KMS-11 (cell line): Measurements from ENCODE around the gene SYTL1.

Source experiments
- H2AFZ ChIP-seq: fragments of 200-600 bp; sonication (generic); 2 replicates; pipeline ENCODE4 v1.6.1; 2016; ENCODE audit warnings: antibody characterized with exemption, mixed run types, low read depth
- H3K27ac ChIP-seq: fragments of 200-600 bp; sonication (generic); 2 replicates; pipeline ENCODE4 v1.6.1; 2016; ENCODE audit warnings: mild to moderate bottlenecking, mixed run types
- H3K27me3 ChIP-seq: fragments of 200-600 bp; sonication (generic); 2 replicates; pipeline ENCODE4 v1.6.1; 2017; ENCODE audit warnings: mild to moderate bottlenecking, low read depth, mixed run types, moderate library complexity; ENCODE audit not compliant: insufficient read depth
- H3K36me3 ChIP-seq: fragments of 200-600 bp; sonication (generic); 2 replicates; pipeline ENCODE4 v1.6.1; 2017; ENCODE audit warnings: mild to moderate bottlenecking, mixed run types; ENCODE audit not compliant: insufficient read depth
- H3K4me1 ChIP-seq: fragments of 200-600 bp; sonication (generic); 2 replicates; pipeline ENCODE4 v1.6.1; 2016; ENCODE audit warnings: mild to moderate bottlenecking, low read depth, mixed run types; ENCODE audit not compliant: poor library complexity, severe bottlenecking
- H3K4me2 ChIP-seq: fragments of 200-600 bp; sonication (generic); 2 replicates; pipeline ENCODE4 v1.7.0; 2016; ENCODE audit warnings: mild to moderate bottlenecking, mixed run types
- H3K4me3 ChIP-seq: fragments of 200-600 bp; sonication (generic); IDR thresholded peaks from 2 replicates; pipeline ENCODE4 v1.6.1; 2017; ENCODE audit warnings: low read depth, low read length, mixed read lengths; ENCODE audit not compliant: insufficient read depth
- H3K79me2 ChIP-seq: fragments of 200-600 bp; sonication (generic); 2 replicates; pipeline ENCODE4 v1.6.1; 2016; ENCODE audit warnings: low read depth, mixed run types; ENCODE audit not compliant: insufficient read depth
- H3K9ac ChIP-seq: fragments of 200-600 bp; sonication (generic); 2 replicates; pipeline ENCODE4 v1.6.1; 2016; ENCODE audit warnings: mild to moderate bottlenecking, mixed run types
- H4K20me1 ChIP-seq: fragments of 200-600 bp; sonication (generic); 2 replicates; pipeline ENCODE4 v1.6.1; 2016; ENCODE audit warnings: mild to moderate bottlenecking, mixed run types; ENCODE audit not compliant: insufficient read depth
- TF ChIP-seq, protein P1 (sequence below): fragments of 200-600 bp; sonication (generic); conservative IDR thresholded peaks from 2 replicates; pipeline ENCODE4 v1.6.1; 2017; ENCODE audit warnings: low read depth, mild to moderate bottlenecking, antibody characterized with exemption, low read length, moderate library complexity, mixed read lengths

The SYTL1 gene

DNA sequence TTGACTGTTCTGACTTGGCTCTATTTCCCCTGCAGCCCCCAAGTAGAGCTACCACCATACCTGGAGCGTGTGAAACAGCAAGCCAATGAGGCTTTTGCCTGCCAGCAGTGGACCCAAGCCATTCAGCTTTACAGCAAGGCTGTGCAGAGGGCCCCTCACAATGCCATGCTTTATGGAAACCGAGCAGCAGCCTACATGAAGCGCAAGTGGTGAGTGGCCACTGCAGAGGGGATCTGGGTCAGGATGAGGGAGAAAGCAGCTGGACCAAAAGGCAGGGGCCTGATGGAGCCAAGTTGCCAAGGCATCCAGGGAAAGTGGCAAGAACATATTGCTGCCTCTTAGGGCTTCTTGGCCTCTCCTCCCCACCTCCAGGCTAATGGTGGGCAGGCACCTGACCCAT, 43.9 kb upstream of the SYTL1 start:
- Histone ChIP-seq H3K36me3 (no peaks in the 10 kb centered on the region), H3K4me2 (no peak overlapping the region), H3K27me3 (no peaks in the 10 kb centered on the region), H3K79me2 (no peaks in the 10 kb centered on the region), H3K9ac (no peak overlapping the region), H2AFZ (no peak overlapping the region), H4K20me1 (no peaks in the 10 kb centered on the region), H3K4me3 (no peak overlapping the region), H3K27ac (no peak overlapping the region), H3K4me1 (no peaks in the 10 kb centered on the region)
- TF ChIP-seq, protein P1, sequence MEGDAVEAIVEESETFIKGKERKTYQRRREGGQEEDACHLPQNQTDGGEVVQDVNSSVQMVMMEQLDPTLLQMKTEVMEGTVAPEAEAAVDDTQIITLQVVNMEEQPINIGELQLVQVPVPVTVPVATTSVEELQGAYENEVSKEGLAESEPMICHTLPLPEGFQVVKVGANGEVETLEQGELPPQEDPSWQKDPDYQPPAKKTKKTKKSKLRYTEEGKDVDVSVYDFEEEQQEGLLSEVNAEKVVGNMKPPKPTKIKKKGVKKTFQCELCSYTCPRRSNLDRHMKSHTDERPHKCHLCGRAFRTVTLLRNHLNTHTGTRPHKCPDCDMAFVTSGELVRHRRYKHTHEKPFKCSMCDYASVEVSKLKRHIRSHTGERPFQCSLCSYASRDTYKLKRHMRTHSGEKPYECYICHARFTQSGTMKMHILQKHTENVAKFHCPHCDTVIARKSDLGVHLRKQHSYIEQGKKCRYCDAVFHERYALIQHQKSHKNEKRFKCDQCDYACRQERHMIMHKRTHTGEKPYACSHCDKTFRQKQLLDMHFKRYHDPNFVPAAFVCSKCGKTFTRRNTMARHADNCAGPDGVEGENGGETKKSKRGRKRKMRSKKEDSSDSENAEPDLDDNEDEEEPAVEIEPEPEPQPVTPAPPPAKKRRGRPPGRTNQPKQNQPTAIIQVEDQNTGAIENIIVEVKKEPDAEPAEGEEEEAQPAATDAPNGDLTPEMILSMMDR, result no peak

DNA sequence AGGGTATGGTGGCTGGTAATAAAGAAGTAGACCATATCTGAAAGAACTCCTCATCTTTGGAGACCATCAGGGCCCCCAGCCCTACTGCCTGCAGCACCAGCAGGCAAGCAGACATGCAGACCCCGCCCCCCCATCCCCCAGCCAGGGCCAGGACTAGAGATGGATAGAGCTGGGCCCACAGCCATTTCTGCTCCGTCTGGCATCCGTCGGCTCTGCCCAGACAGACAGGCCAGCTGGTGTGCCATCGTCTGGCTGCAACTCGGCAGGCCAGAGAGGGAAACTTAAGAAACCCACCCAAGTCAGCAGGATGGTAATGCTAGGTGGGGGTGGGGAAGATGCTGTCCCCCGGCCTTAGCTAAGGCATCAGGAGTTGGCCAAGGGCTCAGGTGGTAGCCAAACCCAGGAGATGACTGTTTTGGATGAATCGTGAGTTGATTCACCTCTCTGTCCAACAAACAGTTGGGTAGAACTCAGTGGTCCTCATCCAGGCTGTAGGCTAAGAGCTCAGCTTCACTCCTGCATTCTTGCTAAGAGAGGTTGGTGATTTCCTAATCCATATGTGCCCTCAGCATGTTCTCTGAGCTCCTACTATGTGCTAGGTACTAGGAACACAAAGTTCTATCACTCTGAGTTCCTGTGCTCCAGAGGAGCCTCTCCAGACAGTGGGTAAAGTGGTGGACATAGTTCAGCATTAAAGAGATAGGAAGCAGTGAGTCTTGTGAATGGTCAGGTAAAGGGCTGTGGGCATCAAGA, 43.0 kb upstream of the SYTL1 start:
- Histone ChIP-seq H3K9ac (no peak overlapping the region), H3K27me3 (no peaks in the 10 kb centered on the region), H3K4me3 (no peak overlapping the region), H2AFZ (no peak overlapping the region), H3K27ac (no peak overlapping the region), H3K4me1 (no peaks in the 10 kb centered on the region), H3K79me2 (no peaks in the 10 kb centered on the region), H3K4me2 (no peak overlapping the region), H3K36me3 (no peaks in the 10 kb centered on the region), H4K20me1 (no peaks in the 10 kb centered on the region)
- TF ChIP-seq, protein P1, result no peak

DNA sequence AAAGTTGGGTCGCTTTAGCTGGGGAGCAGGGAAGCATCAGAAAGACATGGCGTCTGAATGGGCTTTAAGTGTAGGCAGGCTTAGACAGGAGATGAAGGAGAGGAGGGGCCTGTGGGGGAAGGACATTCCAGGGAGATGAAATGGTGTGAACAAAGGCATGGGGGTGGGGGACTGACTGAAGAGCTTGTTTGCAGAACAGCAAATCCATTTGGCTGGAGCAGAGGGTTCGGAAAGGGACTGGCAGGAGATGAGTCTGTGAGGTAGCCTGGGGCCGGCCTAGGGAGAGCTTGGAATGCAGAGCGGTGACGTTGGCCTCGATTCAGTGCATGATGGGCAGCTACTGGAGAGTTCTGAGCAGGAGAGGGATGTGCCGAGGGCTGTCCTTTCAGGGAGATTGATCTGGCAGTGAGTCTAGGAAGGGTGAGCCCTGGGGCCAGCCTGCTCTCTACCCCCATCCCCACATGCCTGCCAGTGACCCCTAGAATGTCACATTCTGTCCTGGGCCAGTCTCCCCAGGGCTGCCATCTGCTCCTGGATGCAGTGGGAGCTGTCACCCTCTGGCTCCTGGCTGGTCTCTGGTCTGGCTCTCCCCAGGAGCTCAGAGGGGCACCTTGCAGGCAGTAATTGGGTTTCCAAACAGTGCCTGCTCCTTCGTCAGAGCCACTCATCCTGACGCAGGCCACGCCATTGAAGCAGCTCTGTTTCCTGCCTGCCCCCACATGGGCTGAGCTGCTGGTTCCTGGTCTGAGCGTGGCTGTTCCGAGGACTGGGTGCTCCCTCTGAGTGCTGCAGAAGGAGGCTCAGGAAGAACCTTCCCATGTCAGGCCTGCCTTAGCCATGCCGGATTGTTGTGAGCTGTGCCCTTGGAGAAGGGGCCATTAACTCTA, 42.2 kb upstream of the SYTL1 start:
- TF ChIP-seq, protein P1, result no peak
- Histone ChIP-seq H3K4me3 (no peak overlapping the region), H2AFZ (no peak overlapping the region), H3K27me3 (no peaks in the 10 kb centered on the region), H3K79me2 (no peaks in the 10 kb centered on the region), H4K20me1 (no peaks in the 10 kb centered on the region), H3K27ac (no peak overlapping the region), H3K36me3 (no peaks in the 10 kb centered on the region), H3K4me2 (no peak overlapping the region), H3K9ac (no peak overlapping the region), H3K4me1 (no peaks in the 10 kb centered on the region)

DNA sequence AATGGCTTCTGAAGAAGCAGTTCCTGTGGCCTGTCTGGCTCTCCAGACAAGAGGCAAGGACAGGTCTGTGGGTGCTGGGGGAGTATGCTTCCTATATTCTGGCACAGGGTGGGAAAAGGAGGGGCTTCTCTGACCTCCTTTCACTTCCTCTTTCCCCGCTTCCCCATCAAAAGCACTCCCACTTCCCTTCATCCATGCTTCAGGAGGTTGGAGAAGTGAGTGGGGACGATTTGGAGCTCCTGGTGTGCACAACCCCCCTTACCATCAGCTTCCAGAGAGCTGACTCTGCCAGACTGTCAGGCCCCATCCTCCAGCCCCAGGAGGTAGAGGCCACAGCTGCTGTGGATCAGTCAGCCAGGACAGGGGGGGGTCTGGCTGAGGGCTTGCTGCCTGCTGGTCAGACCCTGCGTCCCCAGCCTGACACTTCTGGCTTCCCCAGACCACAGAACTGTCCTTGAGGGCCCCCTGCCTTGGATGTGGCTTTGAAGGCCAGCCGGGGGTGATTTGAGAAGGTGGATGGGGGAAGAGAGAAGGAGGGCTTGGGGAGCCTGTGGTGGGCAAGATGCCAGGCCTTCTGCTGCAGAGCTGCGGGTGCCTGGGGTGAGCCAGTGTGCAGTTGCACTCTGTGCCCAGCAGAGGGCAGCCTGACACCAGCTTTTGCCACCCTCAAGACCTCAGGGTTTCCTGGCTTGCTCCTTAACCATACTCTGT, 41.3 kb upstream of the SYTL1 start:
- H3K4me2 ChIP-seq, result no peak overlapping the region
- no peak overlapping the region for H3K27ac ChIP-seq
- H3K4me1 ChIP-seq, result no peaks in the 10 kb centered on the region
- H4K20me1 ChIP-seq, result no peaks in the 10 kb centered on the region
- no peaks in the 10 kb centered on the region for H3K36me3 ChIP-seq
- H3K4me3 ChIP-seq, result no peak overlapping the region
- no peaks in the 10 kb centered on the region for H3K79me2 ChIP-seq
- no peaks in the 10 kb centered on the region for H3K27me3 ChIP-seq
- no peak overlapping the region for H3K9ac ChIP-seq
- TF ChIP-seq, protein P1, result peak; percentile 86
- no peak overlapping the region for H2AFZ ChIP-seq
